ENCODE data around the gene MRPL24. TPM values are rescaled to one million over a fixed set of nuclear protein-coding genes. Genes with fewer than 3 reads are reported as not detected.

Gene MRPL24
- total and polyA plus RNA-seq, 9 of the 15 experiments (the other 6 are each of a cell fraction or from before 2014, with no cell fraction given): 74.3 to 267 (median 113) TPM

DNA sequence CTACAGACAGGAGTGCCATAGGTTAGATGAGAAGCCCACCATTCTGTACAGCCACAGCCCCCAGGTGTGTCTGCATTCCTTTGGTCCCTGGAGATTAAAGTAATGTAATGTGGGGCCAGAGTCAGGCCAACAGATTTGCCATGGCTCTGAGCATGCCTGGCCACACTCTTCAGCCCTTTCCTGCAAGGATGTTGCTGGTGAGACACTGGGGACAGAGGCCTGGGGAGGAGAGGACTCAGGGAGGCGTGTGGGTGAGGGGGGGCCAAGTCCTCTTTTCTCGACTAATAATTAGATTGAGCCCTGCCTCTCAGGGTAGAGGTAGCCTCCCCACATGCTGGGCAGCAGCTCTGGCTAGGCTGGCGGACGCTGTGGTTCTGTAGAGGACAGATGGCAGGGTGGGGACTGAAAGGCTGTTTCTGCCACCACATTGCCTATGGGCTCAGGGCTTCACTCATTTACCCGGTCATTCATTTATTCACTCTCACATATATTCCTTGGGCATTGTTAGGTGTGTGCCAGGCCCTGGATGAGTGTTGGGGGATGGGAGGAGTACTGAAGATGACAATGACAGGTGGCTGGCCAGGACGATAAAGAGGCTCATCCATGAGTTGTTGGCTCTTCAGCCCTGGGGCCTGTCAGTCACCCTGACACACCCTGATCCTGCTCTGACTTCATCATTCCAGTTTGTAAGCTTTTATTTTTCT lies 19.4 kb upstream of the MRPL24 start (continued):
- TF ChIP-seq NR2C1 (IDR thresholded peaks at IDR 0.05): no peak
- TF ChIP-seq NR2C1 (tag; IDR thresholded peaks at IDR 0.05): no peak
- TF ChIP-seq, protein P1, sequence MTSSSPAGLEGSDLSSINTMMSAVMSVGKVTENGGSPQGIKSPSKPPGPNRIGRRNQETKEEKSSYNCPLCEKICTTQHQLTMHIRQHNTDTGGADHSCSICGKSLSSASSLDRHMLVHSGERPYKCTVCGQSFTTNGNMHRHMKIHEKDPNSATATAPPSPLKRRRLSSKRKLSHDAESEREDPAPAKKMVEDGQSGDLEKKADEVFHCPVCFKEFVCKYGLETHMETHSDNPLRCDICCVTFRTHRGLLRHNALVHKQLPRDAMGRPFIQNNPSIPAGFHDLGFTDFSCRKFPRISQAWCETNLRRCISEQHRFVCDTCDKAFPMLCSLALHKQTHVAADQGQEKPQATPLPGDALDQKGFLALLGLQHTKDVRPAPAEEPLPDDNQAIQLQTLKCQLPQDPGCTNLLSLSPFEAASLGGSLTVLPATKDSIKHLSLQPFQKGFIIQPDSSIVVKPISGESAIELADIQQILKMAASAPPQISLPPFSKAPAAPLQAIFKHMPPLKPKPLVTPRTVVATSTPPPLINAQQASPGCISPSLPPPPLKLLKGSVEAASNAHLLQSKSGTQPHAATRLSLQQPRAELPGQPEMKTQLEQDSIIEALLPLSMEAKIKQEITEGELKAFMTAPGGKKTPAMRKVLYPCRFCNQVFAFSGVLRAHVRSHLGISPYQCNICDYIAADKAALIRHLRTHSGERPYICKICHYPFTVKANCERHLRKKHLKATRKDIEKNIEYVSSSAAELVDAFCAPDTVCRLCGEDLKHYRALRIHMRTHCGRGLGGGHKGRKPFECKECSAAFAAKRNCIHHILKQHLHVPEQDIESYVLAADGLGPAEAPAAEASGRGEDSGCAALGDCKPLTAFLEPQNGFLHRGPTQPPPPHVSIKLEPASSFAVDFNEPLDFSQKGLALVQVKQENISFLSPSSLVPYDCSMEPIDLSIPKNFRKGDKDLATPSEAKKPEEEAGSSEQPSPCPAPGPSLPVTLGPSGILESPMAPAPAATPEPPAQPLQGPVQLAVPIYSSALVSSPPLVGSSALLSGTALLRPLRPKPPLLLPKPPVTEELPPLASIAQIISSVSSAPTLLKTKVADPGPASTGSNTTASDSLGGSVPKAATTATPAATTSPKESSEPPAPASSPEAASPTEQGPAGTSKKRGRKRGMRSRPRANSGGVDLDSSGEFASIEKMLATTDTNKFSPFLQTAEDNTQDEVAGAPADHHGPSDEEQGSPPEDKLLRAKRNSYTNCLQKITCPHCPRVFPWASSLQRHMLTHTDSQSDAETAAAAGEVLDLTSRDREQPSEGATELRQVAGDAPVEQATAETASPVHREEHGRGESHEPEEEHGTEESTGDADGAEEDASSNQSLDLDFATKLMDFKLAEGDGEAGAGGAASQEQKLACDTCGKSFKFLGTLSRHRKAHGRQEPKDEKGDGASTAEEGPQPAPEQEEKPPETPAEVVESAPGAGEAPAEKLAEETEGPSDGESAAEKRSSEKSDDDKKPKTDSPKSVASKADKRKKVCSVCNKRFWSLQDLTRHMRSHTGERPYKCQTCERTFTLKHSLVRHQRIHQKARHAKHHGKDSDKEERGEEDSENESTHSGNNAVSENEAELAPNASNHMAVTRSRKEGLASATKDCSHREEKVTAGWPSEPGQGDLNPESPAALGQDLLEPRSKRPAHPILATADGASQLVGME (CRISPR knock-in tag; IDR thresholded peaks at IDR 0.05): no peak
- TF ChIP-seq MTF1 (CRISPR knock-in tag; IDR thresholded peaks at IDR 0.05; ENCODE audit: borderline replicate concordance): no peak
- no peak for TF ChIP-seq ZNF79 (CRISPR knock-in tag; IDR thresholded peaks at IDR 0.05; ENCODE audit: low read depth)
- TF ChIP-seq KAT7 (CRISPR knock-in tag; IDR thresholded peaks at IDR 0.05; ENCODE audit: borderline replicate concordance): no peak
- TF ChIP-seq CTBP1 (IDR thresholded peaks at IDR 0.05; ENCODE audit: borderline replicate concordance): 0 out of 2 replicates have a peak, but pooled peaks have one; percentile 37
- no peak for TF ChIP-seq SIRT6 (IDR thresholded peaks at IDR 0.05; ENCODE audit: low read depth, low read length)
- TF ChIP-seq SLC30A9 (CRISPR knock-in tag; IDR thresholded peaks at IDR 0.05): no peak
- no peak for TF ChIP-seq TCFL5 (CRISPR knock-in tag; conservative IDR thresholded peaks at IDR 0.05)
- no peak for TF ChIP-seq BCOR (IDR thresholded peaks at IDR 0.05)
- TF ChIP-seq KAT8 (IDR thresholded peaks at IDR 0.05; ENCODE audit: low read depth): no peak
- no peak for TF ChIP-seq ZNF324 (CRISPR knock-in tag; IDR thresholded peaks at IDR 0.05)
- no peak for TF ChIP-seq NR4A1 (CRISPR knock-in tag; IDR thresholded peaks at IDR 0.05)
- TF ChIP-seq NR4A1 (tag; IDR thresholded peaks at IDR 0.05): no peak
- TF ChIP-seq ZNF551 (CRISPR knock-in tag; IDR thresholded peaks at IDR 0.05): no peak
- TF ChIP-seq, protein P2, sequence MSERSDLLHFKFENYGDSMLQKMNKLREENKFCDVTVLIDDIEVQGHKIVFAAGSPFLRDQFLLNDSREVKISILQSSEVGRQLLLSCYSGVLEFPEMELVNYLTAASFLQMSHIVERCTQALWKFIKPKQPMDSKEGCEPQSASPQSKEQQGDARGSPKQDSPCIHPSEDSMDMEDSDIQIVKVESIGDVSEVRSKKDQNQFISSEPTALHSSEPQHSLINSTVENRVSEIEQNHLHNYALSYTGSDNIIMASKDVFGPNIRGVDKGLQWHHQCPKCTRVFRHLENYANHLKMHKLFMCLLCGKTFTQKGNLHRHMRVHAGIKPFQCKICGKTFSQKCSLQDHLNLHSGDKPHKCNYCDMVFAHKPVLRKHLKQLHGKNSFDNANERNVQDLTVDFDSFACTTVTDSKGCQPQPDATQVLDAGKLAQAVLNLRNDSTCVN (CRISPR knock-in tag; IDR thresholded peaks at IDR 0.05): no peak
- no peak for TF ChIP-seq HDAC1 (IDR thresholded peaks at IDR 0.05)
- 0 out of 4 replicates have a peak, but pooled peaks of 1 of the 2 experiments have one; percentile 5 for TF ChIP-seq RCOR1 (IDR thresholded peaks at IDR 0.05; ENCODE audit: borderline replicate concordance in 1 of 2, low read depth in 2 of 2, low read length in 2 of 2)
- TF ChIP-seq, protein P3, sequence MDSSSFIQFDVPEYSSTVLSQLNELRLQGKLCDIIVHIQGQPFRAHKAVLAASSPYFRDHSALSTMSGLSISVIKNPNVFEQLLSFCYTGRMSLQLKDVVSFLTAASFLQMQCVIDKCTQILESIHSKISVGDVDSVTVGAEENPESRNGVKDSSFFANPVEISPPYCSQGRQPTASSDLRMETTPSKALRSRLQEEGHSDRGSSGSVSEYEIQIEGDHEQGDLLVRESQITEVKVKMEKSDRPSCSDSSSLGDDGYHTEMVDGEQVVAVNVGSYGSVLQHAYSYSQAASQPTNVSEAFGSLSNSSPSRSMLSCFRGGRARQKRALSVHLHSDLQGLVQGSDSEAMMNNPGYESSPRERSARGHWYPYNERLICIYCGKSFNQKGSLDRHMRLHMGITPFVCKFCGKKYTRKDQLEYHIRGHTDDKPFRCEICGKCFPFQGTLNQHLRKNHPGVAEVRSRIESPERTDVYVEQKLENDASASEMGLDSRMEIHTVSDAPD (CRISPR knock-in tag; IDR thresholded peaks at IDR 0.05): no peak
- no peak for TF ChIP-seq DNMT1 (IDR thresholded peaks at IDR 0.05)
